OCI-LY3 (cell line): ENCODE data around the gene SOD1.

Experiments
- CTCF ChIP-seq: fragments of 200-600, 300-600 bp; sonication (generic); IDR thresholded peaks from 2 replicates; pipeline ENCODE4 v1.5.1; 2014; ENCODE audit warnings: antibody characterized with exemption, low read length, low read depth
- EZH2phosphoT487 ChIP-seq: fragments of 200-600 bp; shearing (Covaris generic); IDR thresholded peaks from 2 replicates; pipeline ENCODE4 v1.6.1; 2018; ENCODE audit warnings: antibody characterized with exemption, mixed run types, low read depth

GRCh38 chr21:31710586-31710985, 51.1 kb downstream of the SOD1 start:
- no peak for TF ChIP-seq CTCF
- TF ChIP-seq EZH2phosphoT487: no peak
